ENCODE measurements around the gene NLGN4X.

DNA sequence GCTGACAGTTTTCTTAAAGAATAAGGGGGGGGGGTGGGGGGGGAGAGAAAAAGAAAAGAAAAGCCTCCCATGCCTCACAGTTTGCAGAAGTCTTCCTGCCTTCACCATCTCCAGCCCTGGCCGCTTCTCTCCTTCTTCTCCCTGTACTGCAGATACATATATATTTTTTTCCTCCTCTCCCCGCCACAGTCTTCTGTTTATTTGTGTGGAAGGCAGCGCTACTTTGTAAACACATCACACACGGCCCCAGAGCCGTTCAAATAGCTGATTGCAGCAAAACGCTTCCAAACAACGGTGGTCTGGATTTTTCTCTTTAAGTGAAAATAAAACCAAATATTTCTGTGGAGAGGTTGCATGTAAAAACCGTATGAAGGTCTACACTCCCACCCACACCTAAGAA is 732 bp downstream of the NLGN4X start:
- TF ChIP-seq, protein P1, sequence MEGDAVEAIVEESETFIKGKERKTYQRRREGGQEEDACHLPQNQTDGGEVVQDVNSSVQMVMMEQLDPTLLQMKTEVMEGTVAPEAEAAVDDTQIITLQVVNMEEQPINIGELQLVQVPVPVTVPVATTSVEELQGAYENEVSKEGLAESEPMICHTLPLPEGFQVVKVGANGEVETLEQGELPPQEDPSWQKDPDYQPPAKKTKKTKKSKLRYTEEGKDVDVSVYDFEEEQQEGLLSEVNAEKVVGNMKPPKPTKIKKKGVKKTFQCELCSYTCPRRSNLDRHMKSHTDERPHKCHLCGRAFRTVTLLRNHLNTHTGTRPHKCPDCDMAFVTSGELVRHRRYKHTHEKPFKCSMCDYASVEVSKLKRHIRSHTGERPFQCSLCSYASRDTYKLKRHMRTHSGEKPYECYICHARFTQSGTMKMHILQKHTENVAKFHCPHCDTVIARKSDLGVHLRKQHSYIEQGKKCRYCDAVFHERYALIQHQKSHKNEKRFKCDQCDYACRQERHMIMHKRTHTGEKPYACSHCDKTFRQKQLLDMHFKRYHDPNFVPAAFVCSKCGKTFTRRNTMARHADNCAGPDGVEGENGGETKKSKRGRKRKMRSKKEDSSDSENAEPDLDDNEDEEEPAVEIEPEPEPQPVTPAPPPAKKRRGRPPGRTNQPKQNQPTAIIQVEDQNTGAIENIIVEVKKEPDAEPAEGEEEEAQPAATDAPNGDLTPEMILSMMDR (IDR thresholded peaks at IDR 0.05) = no peak
- TF ChIP-seq POLR2A (IDR thresholded peaks at IDR 0.05) = no peak
